Sigmoid colon (tissue), 7 donors: ENCODE results near the gene SAMD4A. TPM values are rescaled to one million over a fixed set of nuclear protein-coding genes. Genes with fewer than 3 reads are reported as not detected.

ENCODE experiments used
- DNase-seq: peaks from one replicate; pipeline ENCODE4 v3.0.0-alpha.2; 2019
- H3K27ac ChIP-seq, 4 donors: fragments of 200-600 bp; sonication (generic); one replicate each; pipeline ENCODE4 v1.5.1; 2016 to 2019; ENCODE audit warnings: mild to moderate bottlenecking in 1 of 4
- H3K27me3 ChIP-seq, 3 donors: fragments of 200-600 bp; sonication (generic); one replicate each; pipeline ENCODE4 v1.5.1; 2019; ENCODE audit warnings: mild to moderate bottlenecking in 1 of 3
- H3K36me3 ChIP-seq, 4 donors: fragments of 200-600 bp; sonication (generic); one replicate each; pipeline ENCODE4 v1.5.1; 2016 to 2019
- H3K4me1 ChIP-seq, 4 donors: fragments of 200-600 bp; sonication (generic); one replicate each; pipeline ENCODE4 v1.5.1; 2017 to 2019
- H3K4me3 ChIP-seq, 4 donors: fragments of 200-600 bp; sonication (generic); one replicate each; pipeline ENCODE4 v1.5.1; 2017 to 2019; ENCODE audit warnings: mild to moderate bottlenecking in 2 of 4, moderate library complexity in 1 of 4
- H3K9me3 ChIP-seq, 4 donors: fragments of 200-600 bp in 3 of 4; sonication (generic) in 3 of 4; one replicate each; pipeline versions ENCODE4 v1.5.1 to v1.6.1; 2013 to 2019
- CTCF ChIP-seq, 4 experiments: fragments of 450-650 bp in 3 of 4; fragments of 200-600 bp in 1 of 4; IDR thresholded peaks; one replicate each; pipeline ENCODE4 v1.5.1; 2016 to 2019; ENCODE audit warnings: antibody characterized with exemption in 4 of 4, mild to moderate bottlenecking in 3 of 4, moderate library complexity in 2 of 4
- EP300 ChIP-seq, 4 donors: sonication (generic); formaldehyde crosslinking; IDR thresholded peaks; one replicate each; pipeline ENCODE4 v1.6.1; 2017; ENCODE audit warnings: antibody characterized with exemption in 4 of 4
- POLR2A ChIP-seq, 2 donors: fragments of 450-650 bp; IDR thresholded peaks; one replicate each; pipeline ENCODE4 v1.6.1; 2016; ENCODE audit warnings: antibody characterized with exemption in 2 of 2, mild to moderate bottlenecking in 2 of 2, moderate library complexity in 2 of 2
- POLR2AphosphoS5 ChIP-seq, 4 donors: sonication (generic); formaldehyde crosslinking; IDR thresholded peaks; one replicate each; pipeline ENCODE4 v1.6.1; 2017; ENCODE audit warnings: antibody characterized with exemption in 4 of 4
- WGBS, 2 donors: extraction: QIAGEN DNeasy Blood & Tissue Kit; methylation state at CpG; one replicate each; pipeline ENCODE4 v1.1.7; 2013; 5-methylcytosine and 5-hydroxymethylcytosine counted together
- intact Hi-C: fragments of 100-400 bp; cut with DNase I; formaldehyde crosslinking; loops from one replicate; pipeline ENCODE4 v1.15.1; 2023
- polyA plus RNA-seq, 3 donors: library from polyadenylated mRNA; stranded (reverse); fragments of 200-250 nt; gene quantifications; one replicate each; pipeline ENCODE4 v1.2.3, GENCODE V29; 2013
- total RNA-seq, 4 donors: library from RNA; depleted of rRNA; stranded (reverse); fragments of >200 nt; gene quantifications; one replicate each; pipeline ENCODE4 v1.1.0, GENCODE V29; 2016
- donor health status: healthy with polysubstance abuse.
- donor health status: Bipolar disorder and iron deficiency.
- donor health status: healthy.

The SAMD4A gene
- total and polyA plus RNA-seq, 7 donors: 4.2 to 135 (median 79.8) TPM

- intact Hi-C loops: loop anchor here (2.0 kb wide), 1 partner anchor 14 kb away; no protein-coding TSS in a partner anchor
- TF ChIP-seq EP300 (IDR thresholded peaks at IDR 0.05): no peak
- no peak for TF ChIP-seq CTCF (IDR thresholded peaks at IDR 0.05)
- no peak for TF ChIP-seq POLR2AphosphoS5 (IDR thresholded peaks at IDR 0.05)
- no peak for DNase-seq
- peaks cover 0 to 74% (median 56%) of the 10 kb centered on the region in 4 donors for H3K4me1 ChIP-seq
- H3K9me3 ChIP-seq: no peaks in the 10 kb centered on the region
- 86 to 92% methylated on average over 4 of the region's 4 CpGs for WGBS, 2 donors
- H3K27ac ChIP-seq: peak overlapping the region in 2 of 4 donors; percentile 89 to 95
- H3K36me3 ChIP-seq: no peaks in the 10 kb centered on the region
- H3K27me3 ChIP-seq: no peaks in the 10 kb centered on the region
- no peak overlapping the region for H3K4me3 ChIP-seq
These were observed 100.3 kb downstream of the SAMD4A start for GRCh38 chr14:54667026-54667744.

- H3K27ac ChIP-seq: peak overlapping the region in 2 of 4 donors; percentile 89 to 95
These were observed 100.8 kb downstream of the SAMD4A start for GRCh38 chr14:54667764-54668163.

GRCh38 chr14:54669721-54670561, 103.0 kb downstream of the SAMD4A start:
- intact Hi-C loops: no loop called here
- peak overlapping the region; percentile 67 to 95 (median 85) for H3K27ac ChIP-seq
- WGBS, 2 donors: 67 to 83% methylated on average over 20 of the region's 20 CpGs

More at GRCh38 chr14:54667764-54668163, 100.8 kb downstream of the SAMD4A start:
- 94% methylated on average over 8 of the region's 8 CpGs for WGBS, 2 donors
- Histone ChIP-seq H3K36me3 (no peaks in the 10 kb centered on the region), H3K27me3 (no peaks in the 10 kb centered on the region), H3K9me3 (no peaks in the 10 kb centered on the region), H3K4me3 (no peak overlapping the region), H3K4me1 (peaks cover 0 to 75% (median 60%) of the 10 kb centered on the region in 4 donors)
- TF ChIP-seq EP300 (IDR thresholded peaks at IDR 0.05): no peak
- no peak for TF ChIP-seq POLR2AphosphoS5 (IDR thresholded peaks at IDR 0.05)
- TF ChIP-seq POLR2A (IDR thresholded peaks at IDR 0.05): no peak
- no peak for TF ChIP-seq CTCF (IDR thresholded peaks at IDR 0.05)
- DNase-seq: no peak
- intact Hi-C loops: loop anchor here (2.0 kb wide), 1 partner anchor 15 kb away; no protein-coding TSS in a partner anchor

GRCh38 chr14:54671537-54671936, 104.6 kb downstream of the SAMD4A start:
- DNase-seq: no peak
- intact Hi-C loops: no loop called here
- Histone ChIP-seq H3K4me1 (peaks cover 0 to 93% (median 80%) of the 10 kb centered on the region in 4 donors), H3K27ac (peak overlapping the region; percentile 67 to 95 (median 85)), H3K4me3 (no peak overlapping the region), H3K9me3 (no peaks in the 10 kb centered on the region), H3K36me3 (no peaks in the 10 kb centered on the region), H3K27me3 (no peaks in the 10 kb centered on the region)
- TF ChIP-seq EP300 (IDR thresholded peaks at IDR 0.05): no peak
- TF ChIP-seq CTCF (IDR thresholded peaks at IDR 0.05): no peak
- no peak for TF ChIP-seq POLR2A (IDR thresholded peaks at IDR 0.05)
- TF ChIP-seq POLR2AphosphoS5 (IDR thresholded peaks at IDR 0.05): no peak
- 94 to 96% methylated on average over 4 of the region's 4 CpGs for whole genome bisulfite sequencing, 2 donors

More at GRCh38 chr14:54669721-54670561, 103.0 kb downstream of the SAMD4A start:
- H3K4me3 ChIP-seq: peak overlapping the region in 1 of 4 donors; percentile 5
- H3K36me3 ChIP-seq: no peaks in the 10 kb centered on the region
- H3K9me3 ChIP-seq: no peaks in the 10 kb centered on the region
- H3K4me1 ChIP-seq: peaks cover 0 to 91% (median 76%) of the 10 kb centered on the region in 4 donors
- DNase-seq: peak; percentile 95
- H3K27me3 ChIP-seq: no peaks in the 10 kb centered on the region
- TF ChIP-seq CTCF (IDR thresholded peaks at IDR 0.05): no peak
- TF ChIP-seq POLR2A (IDR thresholded peaks at IDR 0.05): no peak
- TF ChIP-seq EP300 (IDR thresholded peaks at IDR 0.05): peak; percentile 88 to 98 (median 92)
- peak; percentile 66 to 86 (median 74) for TF ChIP-seq POLR2AphosphoS5 (IDR thresholded peaks at IDR 0.05)
